HepG2 (cell line): ENCODE results near the gene BLOC1S4. TPM values are rescaled to one million over a fixed set of nuclear protein-coding genes. Genes with fewer than 3 reads are reported as not detected.
A peak's percentile ranks its signal among the peaks of the same experiment; 100 is the strongest.

Source experiments
- ARNT ChIP-seq: fragments of 450-650 bp; IDR thresholded peaks from 2 replicates; pipeline ENCODE4 v1.6.1; 2017
- ATM ChIP-seq: fragments of 450-650 bp; IDR thresholded peaks from 2 replicates; pipeline ENCODE4 v1.7.1; 2017; ENCODE audit warnings: mild to moderate bottlenecking, borderline replicate concordance
- CAMTA2 ChIP-seq: sonication (generic); formaldehyde crosslinking; IDR thresholded peaks from 2 replicates; pipeline ENCODE4 v1.4.0; 2020; ENCODE audit warnings: mild to moderate bottlenecking, missing genetic modification reagents, borderline replicate concordance
- CTCF ChIP-seq: sonication (generic); formaldehyde crosslinking; IDR thresholded peaks from 2 replicates; pipeline ENCODE4 v1.5.0; 2020; ENCODE audit warnings: mild to moderate bottlenecking, missing genetic modification reagents, moderate library complexity
- HDAC1 ChIP-seq: sonication (generic); formaldehyde crosslinking; IDR thresholded peaks from 2 replicates; pipeline ENCODE4 v1.5.1; 2020; ENCODE audit warnings: mild to moderate bottlenecking, missing genetic modification reagents
- JARID2 ChIP-seq: sonication (generic); formaldehyde crosslinking; IDR thresholded peaks from 2 replicates; pipeline ENCODE4 v1.8.1; 2023; ENCODE audit warnings: missing genetic modification reagents, inconsistent platforms; ENCODE audit not compliant: insufficient replicate concordance
- KDM5A ChIP-seq: fragments of 200-600 bp; sonication (generic); IDR thresholded peaks from 2 replicates; pipeline ENCODE4 v1.7.0; 2018; ENCODE audit warnings: antibody characterized with exemption, mild to moderate bottlenecking, low read length, borderline replicate concordance
- KMT2A ChIP-seq: sonication (generic); formaldehyde crosslinking; IDR thresholded peaks from 2 replicates; pipeline ENCODE4 v1.4.0; 2020; ENCODE audit warnings: missing genetic modification reagents
- MTA1 ChIP-seq: sonication (generic); formaldehyde crosslinking; IDR thresholded peaks from 2 replicates; pipeline ENCODE4 v1.4.0; 2020; ENCODE audit warnings: missing genetic modification reagents, mild to moderate bottlenecking, borderline replicate concordance
- NONO ChIP-seq, 2 experiments: fragments of 450-650 bp in 1 of 2; sonication (generic) in 1 of 2; formaldehyde crosslinking in 1 of 2; IDR thresholded peaks in 1 of 2; conservative IDR thresholded peaks in 1 of 2; 2 replicates each; pipeline versions ENCODE4 v1.6.1 to v1.8.0; 2017 to 2022; ENCODE audit warnings: mild to moderate bottlenecking in 1 of 2, missing genetic modification reagents in 1 of 2, moderate library complexity in 1 of 2
- NR2F1 ChIP-seq, 2 experiments: fragments of 450-650 bp in 1 of 2; formaldehyde crosslinking in 1 of 2; IDR thresholded peaks; 2 replicates each; pipeline versions ENCODE4 v1.5.0 to v1.6.1; 2016 to 2020; ENCODE audit warnings: mild to moderate bottlenecking in 1 of 2, missing compliant biosample characterization in 1 of 2, missing genetic modification reagents in 1 of 2, moderate library complexity in 1 of 2
- PHF8 ChIP-seq: sonication (generic); formaldehyde crosslinking; IDR thresholded peaks from 2 replicates; pipeline ENCODE4 v1.5.0; 2020; ENCODE audit warnings: missing genetic modification reagents
- TFAP4 ChIP-seq: sonication (generic); IDR thresholded peaks from 2 replicates; pipeline ENCODE4 v1.6.1; 2016; ENCODE audit warnings: low read depth, borderline replicate concordance
- TRIM22 ChIP-seq: fragments of 450-650 bp; IDR thresholded peaks from 2 replicates; pipeline ENCODE4 v1.6.1; 2017
- YY1 ChIP-seq: IDR thresholded peaks from 2 replicates; pipeline ENCODE4 v1.6.1; 2011; ENCODE audit warnings: low read length, low read depth, moderate library complexity, mild to moderate bottlenecking; ENCODE audit not compliant: insufficient read depth, insufficient replicate concordance
- ZFY ChIP-seq: sonication (generic); formaldehyde crosslinking; IDR thresholded peaks from 2 replicates; pipeline ENCODE4 v1.4.0; 2020; ENCODE audit warnings: missing genetic modification reagents
- ZNF3 ChIP-seq: IDR thresholded peaks from 2 replicates; pipeline ENCODE4 v1.7.0; 2017; ENCODE audit warnings: inconsistent platforms
- ZNF432 ChIP-seq: sonication (generic); formaldehyde crosslinking; IDR thresholded peaks from 2 replicates; pipeline ENCODE4 v1.5.0; 2020; ENCODE audit warnings: missing genetic modification reagents, mild to moderate bottlenecking, borderline replicate concordance
- ZNF687 ChIP-seq: sonication (generic); formaldehyde crosslinking; IDR thresholded peaks from 2 replicates; pipeline ENCODE4 v1.5.1; 2020; ENCODE audit warnings: mild to moderate bottlenecking, missing genetic modification reagents, moderate library complexity
- polyA plus RNA-seq, 8 experiments: library from polyadenylated mRNA; depleted of rRNA in 3 of 8; stranded (reverse) in 7 of 8; unstranded in 1 of 8; fragments of >200 nt; fragmentation: Illumina TruSeq in 4 of 8; extraction: Trizol in 4 of 8; gene quantifications; 2 replicates each; pipeline versions ENCODE4 v1.2.1 to v1.2.3, GENCODE V29; 2011 to 2016; ENCODE audit warnings: low read depth in 4 of 8, missing spikeins in 1 of 8, mixed read lengths in 1 of 8; ENCODE audit not compliant: insufficient read depth in 1 of 8
- total RNA-seq, 5 experiments: library from RNA; depleted of rRNA; stranded (reverse); fragments of >200 nt; fragmentation: Illumina TruSeq; extraction: Trizol; gene quantifications; 2 replicates each; pipeline ENCODE4 v1.2.3, GENCODE V29; 2016; ENCODE audit warnings: low read depth in 1 of 5
- TF ChIP-seq, protein P1 (sequence below): sonication (generic); formaldehyde crosslinking; IDR thresholded peaks from 2 replicates; pipeline ENCODE4 v1.4.0; 2020; ENCODE audit warnings: missing genetic modification reagents

BLOC1S4 gene
- total and polyA plus RNA-seq, 2 of the 13 experiments (the other 11 are each of a cell fraction or from before 2014, with no cell fraction given) = 15.5 to 20.9 TPM

DNA sequence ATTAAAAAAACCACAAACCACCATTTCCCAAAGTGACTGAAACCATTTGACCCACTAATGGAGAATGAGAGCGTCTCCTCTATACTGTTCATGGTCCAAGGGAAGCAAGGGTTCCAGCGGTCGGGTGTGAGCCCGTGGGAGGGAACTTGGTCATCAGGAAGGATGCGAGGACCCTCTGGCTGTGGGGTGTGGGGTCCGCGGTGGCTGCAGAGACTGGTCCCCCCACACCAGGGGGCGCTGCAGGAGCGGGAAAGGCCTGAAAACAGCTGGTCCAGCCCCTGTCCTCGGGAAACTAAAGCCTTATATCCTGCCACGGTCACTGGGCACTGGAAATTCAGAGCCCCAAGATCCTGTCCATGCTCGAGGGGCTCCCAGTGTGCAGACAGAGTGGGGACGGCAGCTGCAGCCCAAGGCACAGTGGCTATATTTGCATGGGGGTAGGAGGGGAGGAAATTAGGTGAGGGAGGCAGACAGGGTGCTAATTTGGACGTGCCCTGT lies 4.3 kb downstream of the BLOC1S4 start (continued):
- TF ChIP-seq ZNF687 = peak; percentile 68
- TF ChIP-seq NONO (IDR thresholded peaks at IDR 0.05) = no peak
- TF ChIP-seq NONO (CRISPR knock-in tag; conservative IDR thresholded peaks at IDR 0.05) = peak; percentile 58; the same call in 1 of the 2 replicates
- TF ChIP-seq TFAP4 = peak; percentile 93
- TF ChIP-seq, protein P1, sequence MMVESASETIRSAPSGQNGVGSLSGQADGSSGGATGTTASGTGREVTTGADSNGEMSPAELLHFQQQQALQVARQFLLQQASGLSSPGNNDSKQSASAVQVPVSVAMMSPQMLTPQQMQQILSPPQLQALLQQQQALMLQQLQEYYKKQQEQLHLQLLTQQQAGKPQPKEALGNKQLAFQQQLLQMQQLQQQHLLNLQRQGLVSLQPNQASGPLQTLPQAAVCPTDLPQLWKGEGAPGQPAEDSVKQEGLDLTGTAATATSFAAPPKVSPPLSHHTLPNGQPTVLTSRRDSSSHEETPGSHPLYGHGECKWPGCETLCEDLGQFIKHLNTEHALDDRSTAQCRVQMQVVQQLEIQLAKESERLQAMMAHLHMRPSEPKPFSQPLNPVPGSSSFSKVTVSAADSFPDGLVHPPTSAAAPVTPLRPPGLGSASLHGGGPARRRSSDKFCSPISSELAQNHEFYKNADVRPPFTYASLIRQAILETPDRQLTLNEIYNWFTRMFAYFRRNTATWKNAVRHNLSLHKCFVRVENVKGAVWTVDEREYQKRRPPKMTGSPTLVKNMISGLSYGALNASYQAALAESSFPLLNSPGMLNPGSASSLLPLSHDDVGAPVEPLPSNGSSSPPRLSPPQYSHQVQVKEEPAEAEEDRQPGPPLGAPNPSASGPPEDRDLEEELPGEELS (CRISPR knock-in tag) = no peak
- TF ChIP-seq KMT2A (CRISPR knock-in tag) = peak; percentile 61
- TF ChIP-seq KDM5A = peak; percentile 74
- TF ChIP-seq JARID2 (CRISPR knock-in tag) = no peak
- 0 out of 2 replicates have a peak, but pooled peaks have one; percentile 37 for TF ChIP-seq HDAC1 (CRISPR knock-in tag)
- no peak for TF ChIP-seq ZNF432
- TF ChIP-seq PHF8 (CRISPR knock-in tag) = no peak
- no peak for TF ChIP-seq ATM
- no peak for TF ChIP-seq NR2F1 (CRISPR knock-in tag; IDR thresholded peaks at IDR 0.05)
- TF ChIP-seq ZNF3 (CRISPR knock-in tag) = no peak
- TF ChIP-seq ARNT = no peak
- TF ChIP-seq MTA1 = no peak
- TF ChIP-seq TRIM22 = no peak
- TF ChIP-seq CTCF = peak; percentile 98
- 0 out of 2 replicates have a peak, but pooled peaks have one; percentile 2 for TF ChIP-seq ZFY (CRISPR knock-in tag)
- peak; percentile 45 for TF ChIP-seq YY1
- no peak for TF ChIP-seq CAMTA2 (CRISPR knock-in tag)
